Cerebellar cortex (tissue), 1 donor: ENCODE data around the gene RBP3.

Experiments
- DNase-seq: peaks from one replicate; pipeline ENCODE4 v3.0.0-alpha.2; 2015; ENCODE audit warnings: low spot score

RBP3 gene

GRCh38 chr10:47336387-47337134 lies 11.6 kb upstream of the RBP3 start:
- DNase-seq = no peak

- no peak for DNase-seq
Observed at GRCh38 chr10:47337310-47337709, 10.9 kb upstream of the RBP3 start.

- no peak for DNase-seq
Observed at GRCh38 chr10:47339186-47339735, 8.9 kb upstream of the RBP3 start.

- no peak for DNase-seq
Observed at GRCh38 chr10:47339759-47340607, 8.2 kb upstream of the RBP3 start.

GRCh38 chr10:47340608-47341170 lies 7.5 kb upstream of the RBP3 start:
- DNase-seq = peak; percentile 41

GRCh38 chr10:47344996-47345870 lies 2.9 kb upstream of the RBP3 start:
- no peak for DNase-seq

GRCh38 chr10:47346581-47347302 lies 1.4 kb upstream of the RBP3 start:
- DNase-seq = peak; percentile 80

- peak; percentile 23 for DNase-seq
Observed at GRCh38 chr10:47347303-47347675, 874 bp upstream of the RBP3 start.

GRCh38 chr10:47348661-47349470 lies 703 bp downstream of the RBP3 start:
- DNase-seq = no peak

- no peak for DNase-seq
Observed at GRCh38 chr10:47349516-47349915, 1.4 kb downstream of the RBP3 start.

- DNase-seq = no peak
Observed at GRCh38 chr10:47349941-47350371, 1.8 kb downstream of the RBP3 start.

GRCh38 chr10:47350671-47351640 lies 2.8 kb downstream of the RBP3 start:
- no peak for DNase-seq

GRCh38 chr10:47351899-47352815 lies 4.0 kb downstream of the RBP3 start:
- no peak for DNase-seq

- no peak for DNase-seq
Observed at GRCh38 chr10:47353351-47353750, 5.2 kb downstream of the RBP3 start.

GRCh38 chr10:47354165-47354564 lies 6.0 kb downstream of the RBP3 start:
- no peak for DNase-seq

- no peak for DNase-seq
Observed at GRCh38 chr10:47354900-47355299, 6.7 kb downstream of the RBP3 start.

- no peak for DNase-seq
Observed at GRCh38 chr10:47356708-47357107, 8.5 kb downstream of the RBP3 start.

- DNase-seq = no peak
Observed at GRCh38 chr10:47357131-47357582, 9.0 kb downstream of the RBP3 start.
